ENCODE measurements around the gene FCGBP. TPM values are rescaled to one million over a fixed set of nuclear protein-coding genes. Genes with fewer than 3 reads are reported as not detected.

The FCGBP gene
- total RNA-seq, 1 donor from 2014 or later: 0.17 TPM

DNA sequence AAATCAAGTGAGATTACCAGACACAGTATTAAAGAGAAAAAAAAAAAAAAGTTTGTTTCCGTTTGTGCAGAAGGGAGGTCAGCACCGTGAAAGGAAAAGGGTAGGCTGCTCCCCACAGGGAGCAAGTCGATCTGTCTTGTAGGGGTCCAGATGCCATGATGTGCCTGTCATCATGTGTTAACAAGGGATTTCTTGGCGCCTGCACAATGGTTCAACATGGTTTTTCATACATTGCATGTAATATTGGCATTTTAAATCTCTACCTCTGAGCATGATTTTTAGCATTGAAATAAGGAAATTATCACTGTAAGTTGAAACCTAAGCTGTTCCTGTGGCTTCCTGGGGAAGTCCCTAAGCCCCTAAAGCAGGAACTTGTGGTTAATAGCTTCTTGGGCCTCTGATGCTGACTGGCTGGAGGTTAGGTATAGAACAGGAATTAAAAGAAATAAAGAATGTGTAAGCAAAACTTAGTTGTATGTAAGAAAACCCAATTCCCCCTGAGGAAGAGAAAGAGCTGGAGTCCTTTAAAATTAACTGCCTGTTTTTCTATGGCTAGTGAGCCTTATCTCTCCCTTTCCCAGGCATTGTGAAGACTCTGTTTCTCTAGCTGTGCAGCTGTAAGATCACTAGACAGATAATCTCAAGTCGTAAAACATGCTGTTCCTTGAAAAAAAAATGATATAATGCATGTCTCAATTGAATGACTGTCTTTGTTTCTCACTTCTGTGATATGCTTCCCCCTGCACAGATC lies 7.4 kb upstream of the FCGBP start:
- DNase-seq (ENCODE audit: low read depth): no peak
- Histone ChIP-seq H3K27me3 (ENCODE audit: control insufficient read depth, insufficient read depth, low read length) (no peaks in the 10 kb centered on the region), H3K36me3 (ENCODE audit: control insufficient read depth, insufficient read depth, low read length) (no peaks in the 10 kb centered on the region), H3K4me3 (ENCODE audit: low read depth, low read length) (no peak overlapping the region)
- TF ChIP-seq, protein P1, sequence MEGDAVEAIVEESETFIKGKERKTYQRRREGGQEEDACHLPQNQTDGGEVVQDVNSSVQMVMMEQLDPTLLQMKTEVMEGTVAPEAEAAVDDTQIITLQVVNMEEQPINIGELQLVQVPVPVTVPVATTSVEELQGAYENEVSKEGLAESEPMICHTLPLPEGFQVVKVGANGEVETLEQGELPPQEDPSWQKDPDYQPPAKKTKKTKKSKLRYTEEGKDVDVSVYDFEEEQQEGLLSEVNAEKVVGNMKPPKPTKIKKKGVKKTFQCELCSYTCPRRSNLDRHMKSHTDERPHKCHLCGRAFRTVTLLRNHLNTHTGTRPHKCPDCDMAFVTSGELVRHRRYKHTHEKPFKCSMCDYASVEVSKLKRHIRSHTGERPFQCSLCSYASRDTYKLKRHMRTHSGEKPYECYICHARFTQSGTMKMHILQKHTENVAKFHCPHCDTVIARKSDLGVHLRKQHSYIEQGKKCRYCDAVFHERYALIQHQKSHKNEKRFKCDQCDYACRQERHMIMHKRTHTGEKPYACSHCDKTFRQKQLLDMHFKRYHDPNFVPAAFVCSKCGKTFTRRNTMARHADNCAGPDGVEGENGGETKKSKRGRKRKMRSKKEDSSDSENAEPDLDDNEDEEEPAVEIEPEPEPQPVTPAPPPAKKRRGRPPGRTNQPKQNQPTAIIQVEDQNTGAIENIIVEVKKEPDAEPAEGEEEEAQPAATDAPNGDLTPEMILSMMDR (IDR thresholded peaks at IDR 0.05; ENCODE audit: insufficient read depth, low read length, poor library complexity, severe bottlenecking): no peak

DNA sequence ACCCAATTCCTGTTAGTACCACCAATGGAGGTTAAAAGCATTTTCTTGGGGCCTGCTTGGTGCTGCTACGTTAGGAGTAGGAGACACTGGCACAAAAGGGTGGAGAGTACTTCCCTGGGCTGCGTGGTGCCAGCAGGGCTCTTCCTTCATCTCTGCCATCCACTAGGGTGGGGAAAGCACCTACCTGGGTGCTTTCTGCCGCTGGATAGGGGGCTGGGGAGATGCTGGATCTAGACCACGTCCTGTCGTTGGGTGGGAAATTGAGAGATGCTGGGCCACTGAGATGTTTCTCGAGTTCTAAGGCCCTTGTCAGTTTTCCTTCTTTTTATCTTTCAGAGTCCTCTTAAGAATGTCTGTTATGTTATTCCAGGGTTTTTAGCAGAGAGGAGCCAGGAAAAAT lies 6.7 kb upstream of the FCGBP start:
- TF ChIP-seq, protein P1 (IDR thresholded peaks at IDR 0.05; ENCODE audit: insufficient read depth, low read length, poor library complexity, severe bottlenecking): no peak
- Histone ChIP-seq H3K27me3 (ENCODE audit: control insufficient read depth, insufficient read depth, low read length) (no peaks in the 10 kb centered on the region), H3K36me3 (ENCODE audit: control insufficient read depth, insufficient read depth, low read length) (no peaks in the 10 kb centered on the region), H3K4me3 (ENCODE audit: low read depth, low read length) (no peak overlapping the region)
- DNase-seq (ENCODE audit: low read depth): no peak

DNA sequence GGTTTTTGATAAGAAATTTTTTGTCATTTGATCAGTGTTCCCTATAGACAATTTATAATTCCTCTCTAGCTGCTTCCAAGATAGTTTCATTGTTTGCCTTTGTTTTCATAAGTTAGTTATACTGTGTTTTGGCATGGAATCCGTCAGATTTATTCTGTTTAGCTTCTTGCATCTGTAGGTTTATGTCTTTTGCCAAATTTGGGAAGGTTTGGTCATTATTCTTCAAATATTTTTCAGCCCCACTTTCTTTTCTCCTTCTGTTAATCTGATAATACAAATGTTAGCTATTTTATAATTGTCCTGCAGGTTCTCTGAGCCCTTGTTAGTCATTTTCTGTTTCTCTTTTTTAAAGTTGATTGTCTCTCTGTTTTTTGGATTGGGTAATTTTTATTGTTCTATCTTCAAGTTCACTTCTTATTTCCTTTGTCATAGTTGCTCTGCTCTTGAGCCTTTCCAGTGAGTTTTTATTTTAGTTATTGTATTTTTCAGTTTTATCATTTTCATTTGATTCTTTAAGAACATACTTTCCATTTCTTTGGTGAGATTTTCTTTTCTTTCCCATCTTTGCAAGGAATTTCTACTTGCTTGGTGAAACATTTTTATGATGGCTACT lies 5.9 kb upstream of the FCGBP start:
- no peaks in the 10 kb centered on the region for H3K36me3 ChIP-seq (ENCODE audit: control insufficient read depth, insufficient read depth, low read length)
- H3K4me3 ChIP-seq (ENCODE audit: low read depth, low read length): no peak overlapping the region
- no peak for DNase-seq (ENCODE audit: low read depth)
- no peaks in the 10 kb centered on the region for H3K27me3 ChIP-seq (ENCODE audit: control insufficient read depth, insufficient read depth, low read length)
- TF ChIP-seq, protein P1 (IDR thresholded peaks at IDR 0.05; ENCODE audit: insufficient read depth, low read length, poor library complexity, severe bottlenecking): no peak

DNA sequence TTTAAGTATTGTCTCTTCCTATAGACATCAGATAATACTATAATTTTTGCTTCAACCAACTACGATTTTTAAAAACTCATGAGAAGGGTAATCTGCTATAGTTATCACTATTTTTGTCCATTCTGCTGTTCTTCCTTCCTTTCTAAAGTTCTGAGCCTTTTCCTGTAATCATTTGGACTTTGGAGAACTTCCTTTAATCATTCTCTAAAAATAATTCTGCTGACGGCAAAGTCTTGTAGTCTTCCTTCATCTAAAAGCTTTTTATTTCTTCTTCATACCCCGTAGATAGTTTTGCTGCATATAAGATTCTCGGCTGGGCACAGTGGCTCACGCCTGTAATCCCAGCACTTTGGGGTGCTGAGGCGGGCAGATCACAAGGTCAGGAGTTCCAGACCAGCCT lies 5.1 kb upstream of the FCGBP start:
- TF ChIP-seq, protein P1 (IDR thresholded peaks at IDR 0.05; ENCODE audit: insufficient read depth, low read length, poor library complexity, severe bottlenecking): no peak
- H3K4me3 ChIP-seq (ENCODE audit: low read depth, low read length): no peak overlapping the region

DNA sequence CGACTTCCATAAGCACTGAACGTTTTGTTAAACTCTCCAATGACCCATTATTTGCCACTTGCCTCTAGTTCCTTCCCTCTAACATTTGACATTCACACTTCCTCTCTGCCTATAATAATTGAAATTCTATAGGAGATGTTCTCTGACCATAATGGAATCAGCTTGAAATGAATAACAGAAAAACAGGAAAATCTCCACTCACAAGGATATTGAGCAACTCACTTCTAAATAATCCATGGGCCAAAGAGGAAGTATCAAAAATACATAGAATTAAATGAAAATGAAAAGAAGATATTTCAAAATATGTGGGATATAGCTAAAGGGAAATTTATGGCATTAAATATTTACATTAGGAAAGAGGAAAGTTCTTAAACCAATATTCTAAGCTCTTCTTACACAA lies 3.4 kb upstream of the FCGBP start:
- TF ChIP-seq, protein P1 (IDR thresholded peaks at IDR 0.05; ENCODE audit: insufficient read depth, low read length, poor library complexity, severe bottlenecking): no peak
- Histone ChIP-seq H3K4me3 (ENCODE audit: low read depth, low read length) (no peak overlapping the region), H3K36me3 (ENCODE audit: control insufficient read depth, insufficient read depth, low read length) (no peaks in the 10 kb centered on the region), H3K27me3 (ENCODE audit: control insufficient read depth, insufficient read depth, low read length) (no peaks in the 10 kb centered on the region)
- DNase-seq (ENCODE audit: low read depth): no peak

More for the DNA sequence above, 5.1 kb upstream of the FCGBP start:
- no peaks in the 10 kb centered on the region for H3K27me3 ChIP-seq (ENCODE audit: control insufficient read depth, insufficient read depth, low read length)
- no peaks in the 10 kb centered on the region for H3K36me3 ChIP-seq (ENCODE audit: control insufficient read depth, insufficient read depth, low read length)
- DNase-seq (ENCODE audit: low read depth): no peak
